Parathyroid adenoma (tissue), 2 donors: ENCODE measurements around the gene CFAP46.
"Not testable (repeated sequence)": the region's sequence is repeated elsewhere in the genome, so short reads cannot be mapped to it uniquely, and the experiment has no call there.

Source experiments
- H2AFZ ChIP-seq: fragments of 300-600 bp; sonication (generic); one replicate; pipeline ENCODE4 v1.7.0; 2017; ENCODE audit warnings: antibody characterized with exemption, mild to moderate bottlenecking
- H3K27ac ChIP-seq: fragments of 300-600 bp; sonication (generic); one replicate; pipeline ENCODE4 v1.7.0; 2017
- H3K27me3 ChIP-seq: fragments of 300-600 bp; sonication (generic); one replicate; pipeline ENCODE4 v1.7.0; 2017; ENCODE audit warnings: low read length; ENCODE audit not compliant: control insufficient read depth, insufficient read depth
- H3K36me3 ChIP-seq: fragments of 300-600 bp; sonication (generic); one replicate; pipeline ENCODE4 v1.7.0; 2017; ENCODE audit warnings: low read length; ENCODE audit not compliant: control insufficient read depth, insufficient read depth
- H3K4me1 ChIP-seq: fragments of 300-600 bp; sonication (generic); one replicate; pipeline ENCODE4 v1.7.0; 2017; ENCODE audit warnings: control low read depth
- H3K4me2 ChIP-seq: fragments of 300-600 bp; sonication (generic); one replicate; pipeline ENCODE4 v1.7.0; 2017; ENCODE audit warnings: low read length
- H3K4me3 ChIP-seq: fragments of 300-600 bp; sonication (generic); one replicate; pipeline ENCODE4 v1.7.0; 2017; ENCODE audit warnings: low read depth, low read length
- H3K79me2 ChIP-seq: fragments of 300-600 bp; sonication (generic); one replicate; pipeline ENCODE4 v1.7.0; 2017; ENCODE audit warnings: control low read depth
- H3K9ac ChIP-seq: fragments of 300-600 bp; sonication (generic); one replicate; pipeline ENCODE4 v1.7.0; 2017; ENCODE audit warnings: mild to moderate bottlenecking
- H3K9me3 ChIP-seq: fragments of 300-600 bp; sonication (generic); one replicate; pipeline ENCODE4 v1.7.0; 2017; ENCODE audit warnings: low read length; ENCODE audit not compliant: control insufficient read depth
- CTCF ChIP-seq: fragments of 300-600 bp; sonication (generic); IDR thresholded peaks from one replicate; pipeline ENCODE4 v1.7.0; 2017; ENCODE audit warnings: antibody characterized with exemption, mild to moderate bottlenecking
- donor health status: primary hyperparathyroidism.

Gene CFAP46

DNA sequence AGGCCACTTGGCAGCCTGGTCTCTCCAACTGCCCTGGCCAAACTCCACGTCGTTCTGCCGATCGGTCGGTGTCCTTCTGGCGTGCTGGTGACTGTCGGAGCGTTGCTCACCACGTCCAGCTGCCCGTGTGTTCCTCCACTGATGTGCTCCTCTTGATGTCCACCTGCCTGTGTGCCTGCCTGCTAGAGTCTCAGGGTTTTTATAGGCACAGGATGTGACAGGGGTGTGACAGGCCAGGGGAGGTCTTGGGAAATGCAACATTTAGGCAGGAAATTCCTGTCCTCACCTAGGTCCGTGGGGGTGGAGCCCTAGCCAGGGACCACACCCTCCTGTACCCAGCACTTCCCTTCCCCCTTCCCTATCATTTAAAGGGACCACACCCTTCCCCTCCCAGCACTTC is 25.2 kb upstream of the CFAP46 start:
- TF ChIP-seq CTCF = no peak
- Histone ChIP-seq H3K27me3 (no peaks in the 10 kb centered on the region), H3K4me3 (no peak overlapping the region), H2AFZ (no peak overlapping the region), H3K27ac (no peak overlapping the region), H3K36me3 (no peaks in the 10 kb centered on the region), H3K9me3 (no peaks in the 10 kb centered on the region), H3K79me2 (no peaks in the 10 kb centered on the region), H3K4me1 (no peaks in the 10 kb centered on the region), H3K9ac (no peak overlapping the region), H3K4me2 (no peak overlapping the region)

GRCh38 chr10:132965411-132966057 is 23.2 kb upstream of the CFAP46 start:
- H3K9ac ChIP-seq = no peak overlapping the region
- H3K27ac ChIP-seq = peak overlapping the region; percentile 86
- H2AFZ ChIP-seq = peak overlapping the region; percentile 81
- no peak overlapping the region for H3K4me3 ChIP-seq
- H3K9me3 ChIP-seq = no peaks in the 10 kb centered on the region
- H3K4me2 ChIP-seq = no peak overlapping the region
- no peaks in the 10 kb centered on the region for H3K4me1 ChIP-seq
- H3K27me3 ChIP-seq = no peaks in the 10 kb centered on the region
- H3K36me3 ChIP-seq = no peaks in the 10 kb centered on the region
- TF ChIP-seq CTCF = no peak
- H3K79me2 ChIP-seq = no peaks in the 10 kb centered on the region

DNA sequence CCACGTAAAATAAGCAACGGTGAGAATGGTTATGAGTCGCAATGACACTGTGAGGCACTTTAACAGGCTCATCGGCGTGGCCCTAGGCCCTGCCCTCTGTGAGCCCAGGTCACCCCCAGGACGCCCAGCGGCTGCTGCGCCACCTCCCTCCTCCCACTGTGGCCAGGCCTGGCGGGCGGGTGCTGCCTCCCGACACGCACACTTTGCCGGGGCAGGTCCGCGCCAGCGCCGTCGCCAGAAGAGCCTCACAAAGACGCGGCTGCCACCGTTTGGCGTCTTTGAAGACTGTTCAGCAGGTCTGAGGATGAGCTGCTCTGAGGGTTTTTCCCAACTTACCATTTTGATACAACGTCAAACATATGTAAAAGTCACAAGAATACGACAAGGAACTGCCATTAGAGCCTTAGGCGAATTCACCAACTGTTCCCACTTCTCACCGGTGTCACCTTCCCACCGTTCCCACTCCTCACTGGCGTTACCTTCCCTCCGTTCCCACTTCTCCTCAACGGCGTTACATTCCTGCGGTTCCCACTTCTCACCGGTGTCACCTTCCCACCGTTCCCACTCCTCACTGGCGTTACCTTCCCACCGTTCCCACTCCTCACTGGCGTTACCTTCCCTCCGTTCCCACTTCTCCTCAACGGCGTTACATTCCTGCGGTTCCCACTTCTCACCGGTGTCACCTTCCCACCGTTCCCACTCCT is 22.5 kb upstream of the CFAP46 start:
- peak overlapping the region; percentile 81 for H2AFZ ChIP-seq
- H3K27me3 ChIP-seq, H3K36me3 ChIP-seq, H3K4me1 ChIP-seq, H3K9me3 ChIP-seq, H3K4me2 ChIP-seq, H3K4me3 ChIP-seq, H3K79me2 ChIP-seq, H3K9ac ChIP-seq: not testable (repeated sequence)
- peak overlapping the region; percentile 86 for H3K27ac ChIP-seq

DNA sequence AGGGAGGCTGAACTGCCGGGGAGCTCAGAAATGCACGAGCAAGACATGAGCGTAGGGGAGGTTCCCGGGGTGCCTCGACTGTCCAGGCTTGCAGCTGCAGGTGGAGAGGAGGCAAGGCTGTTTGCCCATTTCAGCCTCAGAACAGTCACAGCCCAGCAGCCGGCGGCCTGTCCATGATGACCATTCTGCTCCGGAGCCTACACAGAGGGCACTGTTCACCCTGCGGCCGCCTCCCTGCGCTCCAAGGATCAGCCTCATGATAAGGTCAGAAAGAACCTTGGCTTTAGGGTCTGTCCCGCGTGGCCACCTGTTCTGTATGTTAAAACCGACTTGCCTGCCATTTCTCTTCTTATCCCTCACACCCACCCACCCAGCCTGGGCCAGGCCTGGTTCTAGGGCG is 21.9 kb upstream of the CFAP46 start:
- H3K4me2 ChIP-seq = no peak overlapping the region
- no peak overlapping the region for H3K9ac ChIP-seq
- peak overlapping the region; percentile 81 for H2AFZ ChIP-seq
- no peaks in the 10 kb centered on the region for H3K9me3 ChIP-seq
- H3K79me2 ChIP-seq = no peaks in the 10 kb centered on the region
- TF ChIP-seq CTCF = no peak
- no peak overlapping the region for H3K4me3 ChIP-seq
- H3K27ac ChIP-seq = peak overlapping the region; percentile 86
- H3K36me3 ChIP-seq = no peaks in the 10 kb centered on the region
- H3K4me1 ChIP-seq = peaks cover 6% of the 10 kb centered on the region
- no peaks in the 10 kb centered on the region for H3K27me3 ChIP-seq

DNA sequence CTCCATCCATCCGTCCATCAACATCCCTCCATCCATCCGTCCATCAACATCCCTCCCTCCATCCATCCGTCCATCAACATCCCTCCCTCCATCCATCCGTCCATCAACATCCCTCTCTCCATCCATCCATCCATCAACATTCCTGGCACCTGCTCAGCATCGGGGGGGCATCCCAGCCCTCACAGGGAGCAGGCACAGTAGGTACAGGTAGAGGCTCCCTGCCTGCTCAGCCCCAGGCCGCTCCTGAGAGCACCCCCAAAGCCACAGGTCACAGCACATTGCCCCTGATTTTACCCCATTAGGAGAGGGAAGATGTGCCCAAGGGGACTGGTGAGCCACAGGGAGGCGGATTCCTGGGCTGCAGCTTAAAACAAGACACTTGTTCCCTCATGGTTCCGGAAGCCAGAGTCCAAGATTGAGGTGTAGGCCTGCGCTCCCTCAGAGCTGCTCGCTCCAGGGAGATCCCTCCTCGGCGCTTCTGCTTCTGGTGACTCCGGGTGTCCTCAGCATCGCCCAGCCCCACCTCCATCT is 21.1 kb upstream of the CFAP46 start:
- Histone ChIP-seq H3K4me3 (no peak overlapping the region), H3K4me2 (no peak overlapping the region), H2AFZ (no peak overlapping the region), H3K27ac (no peak overlapping the region), H3K9ac (no peak overlapping the region), H3K4me1 (peaks cover 10% of the 10 kb centered on the region), H3K9me3 (no peaks in the 10 kb centered on the region), H3K27me3 (no peaks in the 10 kb centered on the region), H3K36me3 (no peaks in the 10 kb centered on the region), H3K79me2 (no peaks in the 10 kb centered on the region)
- no peak for TF ChIP-seq CTCF
